Psoas muscle (tissue), 8 donors: ENCODE data around the gene VCL. TPM values are rescaled to one million over a fixed set of nuclear protein-coding genes. Genes with fewer than 3 reads are reported as not detected.
A peak's percentile ranks its signal among the peaks of the same experiment; 100 is the strongest.

Source experiments
- ATAC-seq, 4 donors: fragments of 200-7000 bp; cut with Tn5 transposase; one replicate each; pipeline ENCODE4 v1.9.1; 2020; ENCODE audit warnings: moderate library complexity in 3 of 4, mild to moderate bottlenecking in 2 of 4
- DNase-seq, 2 donors: peaks; one replicate each; pipeline ENCODE4 v3.0.0-alpha.2; 2020
- H3K27ac ChIP-seq: fragments of 200-600 bp; one replicate; pipeline ENCODE4 v1.8.0; 2022
- H3K27me3 ChIP-seq, 3 donors: fragments of 200-600 bp in 1 of 3; one replicate each; pipeline versions ENCODE4 v1.6.1 to v1.8.0; 2013 to 2022; ENCODE audit warnings: low read length in 2 of 3, mild to moderate bottlenecking in 2 of 3, moderate library complexity in 1 of 3; ENCODE audit not compliant: insufficient read depth in 3 of 3
- H3K36me3 ChIP-seq, 2 donors: fragments of 200-600 bp in 1 of 2; one replicate each; pipeline versions ENCODE4 v1.6.1 to v1.8.0; 2013 to 2022; ENCODE audit warnings: low read depth in 1 of 2, mild to moderate bottlenecking in 1 of 2, moderate library complexity in 1 of 2; ENCODE audit not compliant: insufficient read depth in 1 of 2
- H3K4me1 ChIP-seq: fragments of 200-600 bp; one replicate; pipeline ENCODE4 v1.8.0; 2022
- H3K4me3 ChIP-seq: fragments of 200-600 bp; one replicate; pipeline ENCODE4 v1.8.0; 2022; ENCODE audit warnings: mild to moderate bottlenecking
- H3K9me3 ChIP-seq: fragments of 200-600 bp; one replicate; pipeline ENCODE4 v1.8.0; 2022
- CTCF ChIP-seq: fragments of 200-600 bp; IDR thresholded peaks from one replicate; pipeline ENCODE4 v1.8.0; 2022; ENCODE audit warnings: antibody characterized with exemption
- WGBS, 3 donors: extraction: QIAGEN DNeasy Blood & Tissue Kit; methylation state at CpG; one replicate each; pipeline versions ENCODE4 v1.1.6 to v1.1.7; 2013; 5-methylcytosine and 5-hydroxymethylcytosine counted together
- intact Hi-C, 2 donors: fragments of 100-400 bp; cut with DNase I; formaldehyde crosslinking; loops; one replicate each; pipeline versions ENCODE4 v1.11.0 to v1.14.2; 2022
- polyA plus RNA-seq, 3 donors: library from polyadenylated mRNA; stranded (reverse); fragments of 200-250 nt; gene quantifications; one replicate each; pipeline ENCODE4 v1.2.3, GENCODE V29; 2013
- total RNA-seq, 4 donors: library from RNA; stranded (reverse); fragmentation: NEBNext Ultra II Directional in 2 of 4; extraction: Animal tissue kit (Norgen Biotek cat#: 25700) in 2 of 4; gene quantifications; one replicate each; pipeline versions ENCODE4 v1.2.1 to v1.2.4, GENCODE V29; 2021 to 2023
- donor health status: healthy with polysubstance abuse.
- donor health status: DM: no; HTN: no; CAD: no; lungs with moderate emphysema.
- donor health status: Bipolar disorder and iron deficiency.
- donor health status: healthy.
- donor health status: DM: yes; HTN: yes; CAD: no.
- donor health status: DM: no; HTN: no; CAD: no.
- donor health status: DM: no; HTN: no; CAD: no.
- donor health status: DM: yes; HTN: yes; CAD: no.

The VCL gene
- total and polyA plus RNA-seq, 7 donors = 54.5 to 426 (median 93.2) TPM

GRCh38 chr10:74036474-74036873 is 38.6 kb downstream of the VCL start:
- H3K27me3 ChIP-seq = no peaks in the 10 kb centered on the region
- 70 to 83% (median 73%) methylated on average over 4 of the region's 4 CpGs for WGBS, 3 donors
- H3K4me3 ChIP-seq = no peak overlapping the region
- H3K4me1 ChIP-seq = peaks cover 83% of the 10 kb centered on the region
- H3K27ac ChIP-seq = peak overlapping the region; percentile 83
- no peak for ATAC-seq
- H3K36me3 ChIP-seq = no peaks in the 10 kb centered on the region
- intact Hi-C loops = loop anchor here (5.0 kb wide), 2 partner anchors 34 to 39 kb away; partner anchors contain the start of gene VCL (in 1 of the 2)
- DNase-seq = no peak
- no peaks in the 10 kb centered on the region for H3K9me3 ChIP-seq
- no peak for TF ChIP-seq CTCF

GRCh38 chr10:74039561-74040145 is 41.7 kb downstream of the VCL start:
- TF ChIP-seq CTCF = no peak
- intact Hi-C loops = loop anchor here (5.0 kb wide), 2 partner anchors 37 to 42 kb away; partner anchors contain the start of gene VCL (in 1 of the 2)
- H3K9me3 ChIP-seq = no peaks in the 10 kb centered on the region
- H3K27ac ChIP-seq = peak overlapping the region; percentile 91
- ATAC-seq = peak; percentile 84 to 88 (median 86)
- H3K4me1 ChIP-seq = peaks cover 73% of the 10 kb centered on the region
- H3K36me3 ChIP-seq = peaks cover 0 to 18% of the 10 kb centered on the region in 2 donors
- WGBS, 3 donors = 16 to 36% (median 17%) methylated on average over 5 of the region's 5 CpGs
- H3K27me3 ChIP-seq = no peaks in the 10 kb centered on the region
- H3K4me3 ChIP-seq = peak overlapping the region; percentile 48
- DNase-seq = peak; percentile 34 to 63

GRCh38 chr10:74040200-74041126 is 42.5 kb downstream of the VCL start:
- intact Hi-C loops = no loop called here
- Histone ChIP-seq H3K27me3 (no peaks in the 10 kb centered on the region), H3K4me1 (peaks cover 67% of the 10 kb centered on the region)

GRCh38 chr10:74044419-74044818 is 46.5 kb downstream of the VCL start:
- WGBS, 3 donors = 91 to 98% (median 97%) methylated on average over 2 of the region's 2 CpGs
- no peak for ATAC-seq
- no peak for DNase-seq
- intact Hi-C loops = no loop called here
- Histone ChIP-seq H3K4me3 (no peak overlapping the region), H3K27ac (peak overlapping the region; percentile 88), H3K4me1 (peaks cover 74% of the 10 kb centered on the region), H3K9me3 (no peaks in the 10 kb centered on the region), H3K36me3 (peaks cover 0 to 22% of the 10 kb centered on the region in 2 donors), H3K27me3 (no peaks in the 10 kb centered on the region)
- no peak for TF ChIP-seq CTCF

More at GRCh38 chr10:74040200-74041126, 42.5 kb downstream of the VCL start:
- H3K9me3 ChIP-seq = no peaks in the 10 kb centered on the region
- H3K4me3 ChIP-seq = peak overlapping the region; percentile 48
- H3K27ac ChIP-seq = peak overlapping the region; percentile 91
- WGBS, 3 donors = 47 to 64% (median 58%) methylated on average over 3 of the region's 3 CpGs
- DNase-seq = no peak
- TF ChIP-seq CTCF = no peak
- peak in 1 of 4 donors; percentile 3 for ATAC-seq
- H3K36me3 ChIP-seq = peaks cover 0 to 22% of the 10 kb centered on the region in 2 donors
